ENCODE results near the gene MTCH1.

GRCh38 chr6:37020812-37021211 lies 34.8 kb upstream of the MTCH1 start:
- TF ChIP-seq CTCF (conservative IDR thresholded peaks at IDR 0.05): no peak
- no peak for TF ChIP-seq EZH2 (IDR thresholded peaks at IDR 0.05; ENCODE audit: low read depth)
